Measurements from ENCODE around the gene AGL. TPM values are rescaled to one million over a fixed set of nuclear protein-coding genes. Genes with fewer than 3 reads are reported as not detected.
"Not testable (repeated sequence)": the region's sequence is repeated elsewhere in the genome, so short reads cannot be mapped to it uniquely, and the experiment has no call there.

AGL gene
- polyA plus RNA-seq, 1 donor, result 284 TPM

DNA sequence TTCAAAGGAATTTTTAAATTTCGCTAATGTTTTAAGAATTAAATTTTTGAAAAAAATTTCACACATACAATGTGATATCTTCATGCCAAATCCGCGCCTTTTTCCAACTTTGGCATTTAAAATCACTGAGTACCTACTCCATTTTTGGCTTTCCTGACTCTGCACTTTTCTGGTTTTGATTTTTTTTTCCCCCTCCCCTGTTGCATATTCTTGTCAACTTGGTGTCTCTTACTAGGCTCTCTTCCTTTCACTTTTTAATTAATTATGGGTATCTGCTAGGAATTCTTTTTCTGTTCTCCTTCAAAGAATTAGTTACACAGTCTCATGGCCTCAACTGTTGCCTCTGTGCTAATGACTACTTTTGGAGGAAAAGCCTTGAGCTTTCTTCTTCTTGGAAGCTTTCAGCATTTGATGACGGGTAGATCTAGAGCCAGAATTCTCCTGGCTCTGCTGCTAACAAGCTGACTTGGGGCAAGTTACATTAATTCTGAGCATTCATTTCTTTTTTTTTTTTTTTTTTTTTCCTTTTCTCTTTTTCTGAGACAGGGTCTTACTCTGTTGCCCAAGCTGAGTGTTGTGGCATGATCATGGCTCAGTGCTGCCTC is 1.8 kb downstream of the AGL start:
- DNase-seq (ENCODE audit: low read depth), result no peak

DNA sequence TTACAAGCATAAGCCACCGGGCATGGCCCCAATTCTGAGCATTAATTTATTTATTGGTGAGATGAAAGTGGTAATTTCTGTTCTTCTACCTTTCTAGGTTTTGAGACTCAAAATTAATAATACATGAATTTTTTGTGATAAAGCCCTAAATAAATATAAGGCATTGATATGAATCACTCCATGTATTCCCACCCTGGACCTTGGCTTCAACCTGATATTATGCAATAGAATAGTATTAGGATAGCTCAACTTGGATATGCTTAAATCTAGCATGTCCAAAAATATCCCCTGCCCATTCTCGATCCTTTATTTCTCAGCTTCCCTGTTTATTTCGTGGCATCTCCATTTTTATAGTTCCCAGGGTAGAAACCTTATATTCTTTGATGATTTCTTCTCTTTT is 2.5 kb downstream of the AGL start:
- DNase-seq (ENCODE audit: low read depth), result no peak

DNA sequence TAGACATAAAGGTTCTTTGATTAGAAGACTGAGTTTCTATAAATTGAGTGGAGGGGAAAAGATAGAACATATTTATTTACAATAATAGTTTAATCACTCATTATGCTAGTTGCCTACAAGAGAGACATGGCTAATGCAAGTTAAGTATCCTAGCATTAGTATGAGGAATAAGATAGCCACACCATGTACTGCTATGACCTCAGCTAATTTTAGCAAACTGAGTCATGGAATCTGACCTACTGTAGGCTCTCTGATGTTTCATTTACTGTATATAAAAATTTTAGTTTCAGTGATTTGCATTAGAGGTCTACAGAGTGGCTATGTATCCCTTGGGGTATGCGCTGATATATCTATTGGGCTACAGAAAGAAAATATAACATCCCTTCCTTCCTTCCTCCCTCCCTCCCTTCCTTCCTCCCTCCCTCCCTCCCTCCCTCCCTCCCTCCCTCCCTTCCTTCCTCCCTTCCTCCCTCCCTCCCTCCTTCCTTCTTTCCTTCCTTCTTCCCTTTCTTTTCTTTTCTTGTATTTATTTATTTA is 5.8 kb downstream of the AGL start:
- no peak for DNase-seq (ENCODE audit: low read depth)

DNA sequence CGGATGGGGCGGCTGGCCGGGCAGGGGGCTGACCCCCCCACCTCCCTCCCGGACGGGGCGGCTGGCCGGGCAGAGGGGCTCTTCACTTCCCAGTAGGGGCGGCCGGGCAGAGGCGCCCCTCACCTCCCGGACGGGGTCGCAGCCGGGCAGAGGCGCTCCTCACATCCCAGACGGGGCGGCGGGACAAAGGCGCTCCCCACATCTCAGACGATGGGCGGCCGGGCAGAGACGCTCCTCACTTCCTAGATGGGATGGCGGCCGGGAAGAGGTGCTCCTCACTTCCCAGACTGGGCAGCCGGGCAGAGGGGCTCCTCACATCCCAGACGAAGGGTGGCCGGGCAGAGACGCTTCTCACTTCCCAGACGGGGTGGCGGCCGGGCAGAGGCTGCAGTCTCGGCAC is 6.9 kb downstream of the AGL start:
- DNase-seq (ENCODE audit: low read depth), result not testable (repeated sequence)

DNA sequence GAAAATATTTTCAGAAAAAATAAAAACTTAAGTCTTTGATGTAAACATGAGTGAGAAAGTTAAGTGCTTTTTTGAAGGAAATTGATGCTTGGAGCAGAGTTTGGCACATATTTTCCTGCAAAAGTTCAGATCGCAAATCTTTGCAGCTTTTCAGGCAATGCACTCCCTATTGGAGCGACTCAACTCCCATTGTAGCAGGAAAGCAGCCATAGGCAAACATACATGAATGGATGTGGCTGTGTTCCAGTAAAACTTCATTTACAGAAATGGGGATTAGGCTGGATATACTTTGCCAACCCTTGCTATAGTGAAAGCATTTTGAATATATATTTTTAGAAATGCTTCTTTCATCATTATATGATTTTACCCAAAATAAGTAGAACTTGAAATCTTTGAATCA is 8.1 kb downstream of the AGL start:
- no peak for DNase-seq (ENCODE audit: low read depth)

DNA sequence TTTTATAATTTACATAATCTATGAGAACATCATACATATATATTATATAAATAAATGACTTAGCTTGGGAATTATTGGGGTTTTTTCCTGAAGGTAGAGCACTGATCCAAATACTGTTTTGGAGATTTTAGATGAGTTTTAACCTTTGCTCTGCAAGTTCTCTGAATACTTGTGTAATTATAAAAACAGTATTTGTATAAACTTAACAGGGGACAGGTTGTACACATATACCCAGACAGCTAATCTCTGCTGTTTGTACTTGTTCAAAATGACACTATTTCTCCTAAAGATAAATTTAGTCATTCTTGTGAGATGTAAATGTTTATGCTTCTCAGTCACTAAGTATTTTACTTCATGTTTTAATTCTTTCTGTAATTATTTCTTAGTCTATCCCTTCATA is 8.7 kb downstream of the AGL start:
- DNase-seq (ENCODE audit: low read depth), result no peak

DNA sequence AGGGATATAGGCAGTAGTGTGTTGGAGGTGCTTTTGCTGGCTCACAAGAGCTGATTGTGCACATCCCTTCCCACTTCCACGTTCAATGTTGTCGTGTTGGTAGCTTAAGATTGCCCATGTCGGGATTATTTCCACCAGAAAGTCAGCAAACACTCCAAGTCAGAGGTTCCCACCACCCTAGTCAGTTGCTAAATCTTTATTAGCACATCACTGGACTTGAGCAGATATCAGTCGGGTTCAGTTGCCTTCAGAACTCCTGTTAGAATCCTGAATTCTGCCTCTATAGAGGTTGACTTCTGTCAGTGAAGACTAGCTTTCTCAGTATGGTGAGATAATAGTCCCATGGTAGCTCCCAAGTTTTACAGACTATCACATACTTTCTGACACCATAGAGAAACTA is 10.5 kb downstream of the AGL start:
- DNase-seq (ENCODE audit: low read depth), result no peak

DNA sequence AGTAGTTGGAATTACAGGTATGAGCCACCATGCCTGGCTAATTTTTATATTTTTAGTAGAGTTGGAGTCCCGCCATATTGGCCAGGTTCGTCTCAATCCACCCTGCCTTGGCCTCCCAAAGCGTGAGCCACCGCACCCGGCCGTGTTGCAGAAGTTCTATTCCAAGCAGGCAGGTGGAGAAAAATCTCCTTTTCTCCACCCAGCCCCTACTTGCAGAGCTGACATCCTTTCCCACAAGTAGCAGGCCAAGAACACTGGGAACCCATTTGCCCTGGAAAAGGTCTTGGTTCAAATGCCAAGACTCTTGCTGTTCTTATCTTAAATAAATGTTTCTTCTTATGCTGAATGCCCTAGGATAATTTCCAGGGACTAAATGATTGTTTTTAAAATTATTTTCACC is 17.5 kb downstream of the AGL start:
- no peak for DNase-seq (ENCODE audit: low read depth)

DNA sequence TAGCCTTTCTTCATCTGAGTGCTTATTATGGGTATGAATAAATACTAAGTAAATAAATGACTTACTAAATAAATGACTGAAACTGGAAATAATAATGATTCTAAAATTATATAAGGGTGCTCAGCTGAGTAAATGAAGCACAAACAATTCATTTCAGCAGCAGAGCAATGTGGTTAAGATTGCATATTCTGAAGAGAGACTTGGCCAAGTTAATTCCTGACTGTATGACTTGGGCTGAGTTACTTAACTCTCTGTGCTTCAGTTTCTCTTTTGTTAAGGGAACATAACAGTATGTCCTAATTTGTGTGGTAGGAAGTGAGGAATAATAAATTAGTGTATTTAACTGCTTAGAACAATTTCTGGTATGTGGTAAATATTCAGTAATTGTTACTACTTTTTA is 19.1 kb downstream of the AGL start:
- DNase-seq (ENCODE audit: low read depth), result no peak

DNA sequence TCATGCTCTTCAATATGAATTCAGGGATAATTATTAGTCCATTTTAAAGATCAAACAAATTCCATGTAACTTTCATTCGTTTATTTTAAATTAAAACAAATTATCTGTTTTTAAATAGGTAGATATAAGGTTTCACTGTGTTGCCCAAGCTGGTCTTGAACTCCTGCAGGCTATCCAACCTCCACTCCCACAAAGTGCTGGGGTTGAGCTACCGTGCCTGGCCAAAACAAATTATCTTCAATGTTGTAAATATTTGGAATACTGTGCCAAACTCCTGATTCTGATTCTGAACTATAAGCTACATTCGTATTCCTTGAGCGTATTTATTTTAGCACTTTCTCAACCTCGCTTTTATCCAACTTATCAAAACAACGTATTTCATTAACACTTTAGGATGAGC is 19.6 kb downstream of the AGL start:
- no peak for DNase-seq (ENCODE audit: low read depth)

DNA sequence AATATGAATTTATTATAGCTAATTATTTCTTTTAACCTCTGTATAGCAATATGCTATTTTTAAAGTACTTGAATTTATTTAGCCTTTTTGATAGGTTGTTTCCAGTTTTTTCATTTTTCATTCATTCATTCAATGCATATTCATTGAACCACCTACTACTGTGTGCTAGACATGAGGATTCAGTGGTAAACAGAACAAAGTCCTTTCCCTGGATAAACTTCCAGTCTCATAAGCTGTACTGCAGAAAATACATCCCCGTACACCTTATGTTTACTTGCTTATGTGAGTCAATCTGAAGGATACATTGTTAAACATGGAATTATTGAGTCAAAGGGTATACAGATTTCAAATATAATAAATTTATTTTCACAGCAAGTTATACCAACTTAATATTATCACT is 21.9 kb downstream of the AGL start:
- DNase-seq (ENCODE audit: low read depth), result no peak

DNA sequence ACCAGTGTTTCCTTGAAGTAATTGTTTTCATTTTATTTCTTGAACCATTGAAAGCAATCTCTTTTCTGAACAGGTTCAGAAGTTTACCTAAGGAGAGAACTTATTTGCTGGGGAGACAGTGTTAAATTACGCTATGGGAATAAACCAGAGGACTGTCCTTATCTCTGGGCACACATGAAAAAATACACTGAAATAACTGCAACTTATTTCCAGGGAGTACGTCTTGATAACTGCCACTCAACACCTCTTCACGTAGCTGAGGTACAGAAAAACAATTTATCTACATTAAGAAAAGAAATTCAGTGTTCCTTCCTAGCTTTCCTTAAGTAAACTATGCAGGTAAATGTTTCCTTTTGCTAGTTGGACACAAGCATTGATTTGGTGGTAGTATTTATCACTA is 27.4 kb downstream of the AGL start:
- DNase-seq (ENCODE audit: low read depth), result no peak

DNA sequence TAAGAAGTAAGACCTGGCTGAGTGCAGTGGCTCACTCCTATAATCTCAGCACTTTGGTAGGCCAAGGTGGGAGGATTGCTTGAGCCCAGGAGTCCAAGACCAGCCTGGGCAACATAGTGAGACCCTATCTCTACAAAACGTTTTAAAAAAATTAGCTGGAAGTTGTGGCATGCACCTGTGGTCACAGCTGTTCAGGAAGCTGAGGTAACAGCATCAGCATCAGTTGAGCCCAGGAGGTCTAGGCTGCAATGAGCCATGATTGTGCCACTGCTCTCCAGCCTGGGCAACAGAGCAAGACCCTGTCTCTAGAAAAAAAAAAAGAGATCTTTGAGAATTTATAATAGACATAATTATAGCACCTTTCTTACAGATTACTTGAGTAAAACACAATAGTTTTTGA is 36.0 kb downstream of the AGL start:
- DNase-seq (ENCODE audit: low read depth), result no peak

DNA sequence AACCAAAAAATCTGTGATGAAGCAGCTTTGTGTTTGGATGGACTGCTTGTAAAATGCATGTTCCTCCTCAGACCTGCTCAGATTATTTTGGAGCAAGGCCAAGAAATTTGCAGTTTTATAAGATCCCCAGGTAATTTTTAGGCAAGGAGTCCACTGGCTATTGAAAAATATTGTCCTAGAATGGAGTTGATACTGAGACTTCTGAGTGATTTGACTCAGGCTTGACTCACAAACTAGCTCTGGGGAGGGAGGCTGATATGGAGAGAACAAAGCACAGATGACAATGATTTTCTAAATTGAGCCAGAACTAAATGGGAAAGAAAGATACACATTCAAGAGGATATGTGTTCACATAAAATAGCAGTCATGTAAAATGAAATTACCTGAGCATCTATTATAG is 36.7 kb downstream of the AGL start:
- DNase-seq (ENCODE audit: low read depth), result no peak

DNA sequence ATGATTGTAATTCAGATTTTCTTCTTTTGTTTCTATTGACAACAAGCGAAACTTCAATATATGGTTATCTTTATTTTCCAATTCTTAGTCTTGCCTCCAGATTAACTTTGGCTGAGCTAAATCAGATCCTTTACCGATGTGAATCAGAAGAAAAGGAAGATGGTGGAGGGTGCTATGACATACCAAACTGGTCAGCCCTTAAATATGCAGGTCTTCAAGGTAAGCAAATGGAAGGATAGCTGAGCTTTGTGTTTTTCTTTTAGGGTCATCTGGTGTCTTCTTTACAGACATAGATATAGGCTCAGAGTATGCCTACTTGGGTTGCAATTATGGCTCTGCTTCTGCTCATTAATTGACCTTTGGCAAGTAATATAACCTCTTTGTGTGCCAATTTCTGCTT is 37.7 kb downstream of the AGL start:
- no peak for DNase-seq (ENCODE audit: low read depth)

DNA sequence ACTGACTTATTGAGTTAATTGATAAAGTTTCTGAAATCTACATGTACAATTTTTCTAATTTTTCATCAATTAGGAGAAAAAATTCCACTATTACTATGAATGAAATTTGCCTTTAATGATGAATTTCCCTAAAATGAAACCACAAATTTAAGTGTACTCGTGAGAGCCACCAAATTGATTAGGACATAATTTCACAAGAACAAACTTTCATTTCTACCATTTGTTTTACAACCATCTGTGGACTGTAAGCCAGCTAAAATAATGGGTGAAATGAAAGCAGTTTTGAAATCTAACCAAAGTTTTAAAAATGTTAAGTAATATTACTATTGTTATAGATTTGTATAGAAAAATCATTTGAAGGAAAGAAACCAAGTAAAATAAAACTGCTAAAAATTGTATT is 41.8 kb downstream of the AGL start:
- no peak for DNase-seq (ENCODE audit: low read depth)

DNA sequence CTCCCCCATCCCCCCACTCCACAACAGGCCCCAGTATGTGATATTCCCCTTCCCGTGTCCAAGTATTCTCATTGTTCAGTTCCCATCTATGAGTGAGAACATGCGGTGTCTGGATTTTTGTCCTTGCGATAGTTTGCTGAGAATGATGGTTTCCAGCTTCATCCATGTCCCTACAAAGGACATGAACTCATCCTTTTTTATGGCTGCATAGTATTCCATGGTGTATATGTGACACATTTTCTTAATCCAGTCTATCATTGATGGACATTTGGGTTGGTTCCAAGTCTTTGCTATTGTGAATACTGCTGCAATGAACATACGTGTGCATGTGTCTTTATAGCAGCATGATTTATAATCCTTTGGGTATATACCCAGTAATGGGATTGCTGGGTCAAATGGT is 53.1 kb downstream of the AGL start:
- not testable (repeated sequence) for DNase-seq (ENCODE audit: low read depth)

DNA sequence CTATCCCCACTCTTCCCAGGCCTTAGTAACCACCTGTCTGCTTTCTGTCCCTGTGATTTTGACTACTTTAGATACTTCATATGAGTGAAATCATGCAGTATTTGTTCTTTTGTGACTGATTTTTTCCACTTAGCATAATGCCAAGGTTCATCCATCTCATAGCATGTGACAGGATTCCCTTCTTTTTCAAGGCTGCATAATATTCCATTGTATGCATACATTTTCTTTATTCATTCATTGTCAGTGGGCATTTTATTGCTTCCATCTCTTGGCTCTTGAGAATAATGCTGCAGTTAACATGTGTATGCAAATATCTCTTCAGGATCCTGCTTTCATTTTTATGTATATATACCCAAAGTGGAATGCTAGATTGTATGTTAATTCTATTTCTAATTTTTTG is 56.4 kb downstream of the AGL start:
- no peak for DNase-seq (ENCODE audit: low read depth)

DNA sequence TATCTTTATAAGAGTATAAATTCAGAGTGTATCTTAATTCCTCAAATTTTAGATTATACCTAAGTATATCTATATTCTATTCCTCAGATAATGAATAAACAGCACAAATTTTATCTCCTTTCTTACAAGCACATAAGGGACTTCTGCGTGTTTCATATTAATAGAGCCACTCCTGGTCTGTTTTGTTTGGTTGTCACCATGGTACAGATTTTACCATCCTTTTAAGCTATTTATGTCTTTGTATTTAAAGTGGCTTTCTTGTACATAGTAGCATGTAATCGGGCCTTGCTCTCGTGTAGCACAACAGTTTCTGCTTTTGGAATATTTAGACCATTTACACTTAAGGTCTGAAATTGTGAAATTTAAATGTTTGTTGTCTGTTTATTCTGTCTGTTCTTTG is 67.1 kb downstream of the AGL start:
- DNase-seq (ENCODE audit: low read depth), result no peak

DNA sequence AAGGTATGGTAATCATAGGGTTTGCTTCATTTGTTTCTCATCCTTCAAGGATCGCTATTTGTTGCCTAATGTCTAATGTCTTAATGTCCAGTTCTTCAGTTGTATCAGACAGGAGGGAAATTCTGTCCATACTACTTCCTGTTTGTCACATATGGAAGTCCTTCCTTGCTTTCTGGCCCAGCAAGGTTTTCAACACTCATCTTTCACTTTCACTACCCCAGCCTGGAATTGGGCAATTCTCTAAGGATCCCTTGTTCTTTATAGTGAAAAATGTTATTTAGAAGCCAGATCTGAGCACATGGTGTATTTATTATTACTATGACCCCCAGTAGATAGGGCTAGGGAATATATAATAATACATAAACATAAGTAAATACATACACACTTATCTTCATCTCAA is 69.1 kb downstream of the AGL start:
- DNase-seq (ENCODE audit: low read depth), result no peak

DNA sequence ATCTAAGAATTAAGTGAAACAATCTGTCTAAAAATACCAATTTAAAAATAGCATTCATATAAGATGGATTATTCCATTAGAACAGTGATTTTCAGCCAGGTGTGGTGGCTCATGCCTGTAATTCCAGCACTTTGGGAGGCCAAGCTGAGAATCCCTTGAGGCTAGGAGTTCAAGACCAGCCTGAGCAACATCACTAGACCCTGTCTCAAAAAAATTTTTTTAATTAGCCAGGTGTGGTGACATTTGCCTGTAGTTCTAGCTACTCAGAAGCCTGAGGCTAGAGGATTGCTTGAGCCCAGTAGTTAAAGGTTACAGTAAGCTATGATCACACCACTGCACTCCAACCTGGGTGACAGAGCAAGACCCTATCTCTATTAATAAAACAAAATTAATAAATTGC is 84.6 kb downstream of the AGL start:
- no peak for DNase-seq (ENCODE audit: low read depth)

DNA sequence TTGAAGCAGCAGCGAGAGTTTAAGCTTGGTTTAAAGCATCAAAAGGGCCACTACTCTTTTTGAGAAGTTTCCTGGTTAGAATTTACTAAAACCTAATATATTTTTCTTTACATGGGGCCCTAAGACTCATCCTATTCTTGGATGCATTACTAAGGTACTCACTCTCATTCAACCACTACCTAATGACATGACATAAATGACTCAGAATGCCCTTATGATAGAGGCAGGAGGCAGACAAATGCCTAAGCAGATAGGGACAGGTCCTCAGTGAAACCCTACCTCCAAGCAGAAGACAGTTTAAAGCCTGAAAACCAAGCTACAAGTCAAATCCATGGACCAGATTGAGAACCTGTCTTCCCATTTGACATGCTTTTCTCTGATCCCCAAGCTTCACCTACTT is 85.4 kb downstream of the AGL start:
- no peak for DNase-seq (ENCODE audit: low read depth)

DNA sequence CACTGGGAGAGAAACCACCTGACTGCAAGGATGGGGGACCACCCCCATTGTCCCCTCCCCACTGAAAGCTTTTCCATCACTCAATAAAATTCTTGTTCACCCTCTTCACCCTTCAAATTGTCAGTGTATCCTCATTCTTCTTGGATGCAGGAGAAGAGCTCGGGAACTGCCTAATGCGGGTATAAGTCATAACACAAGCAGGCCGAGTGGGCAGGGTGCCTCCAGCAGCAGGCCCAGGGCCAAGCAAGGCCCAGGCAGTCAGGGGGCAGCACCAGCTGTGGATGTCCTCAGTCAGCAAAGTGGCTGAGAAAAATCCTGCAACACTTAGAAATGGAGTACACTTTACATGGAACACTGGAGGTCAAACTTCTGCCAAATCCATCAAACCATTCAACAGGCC is 85.9 kb downstream of the AGL start:
- no peak for DNase-seq (ENCODE audit: low read depth)

DNA sequence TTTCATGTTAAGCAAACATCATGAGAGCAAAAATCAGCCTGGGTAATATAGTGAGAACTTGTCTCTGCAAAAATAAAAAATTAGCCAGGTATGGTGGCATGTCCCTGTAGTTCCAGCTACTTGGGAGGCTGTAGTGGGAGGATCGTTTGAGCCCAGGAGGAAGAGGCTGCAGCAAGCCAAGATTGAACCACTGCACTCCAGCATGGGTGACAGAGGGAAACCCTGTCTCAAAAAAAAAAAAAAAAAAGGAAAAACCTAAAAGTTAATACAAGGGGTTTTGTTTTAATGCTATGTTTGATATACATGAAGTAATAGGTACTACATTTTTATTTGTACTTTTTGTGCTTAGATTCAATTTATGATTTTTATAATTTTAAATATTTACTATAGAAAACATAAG is 92.6 kb downstream of the AGL start:
- no peak for DNase-seq (ENCODE audit: low read depth)
